ENCODE data around the gene C1orf105. TPM values are rescaled to one million over a fixed set of nuclear protein-coding genes. Genes with fewer than 3 reads are reported as not detected.

The C1orf105 gene
- total and polyA plus RNA-seq, 2 of the 8 experiments (the other 6 are each of a cell fraction or from before 2014, with no cell fraction given), result not detected

- TF ChIP-seq CHD7 (IDR thresholded peaks at IDR 0.05; ENCODE audit: insufficient replicate concordance, low read length), result no peak
Observed at GRCh38 chr1:172414331-172414730, 6.2 kb upstream of the C1orf105 start (continued).
